Mesothelial cell of epicardium (in vitro differentiated cells): ENCODE measurements around the gene MNT. TPM values are rescaled to one million over a fixed set of nuclear protein-coding genes. Genes with fewer than 3 reads are reported as not detected.
"Not testable (repeated sequence)": the region's sequence is repeated elsewhere in the genome, so short reads cannot be mapped to it uniquely, and the experiment has no call there.

Experiments used
- DNase-seq, 2 experiments: peaks; one replicate each; pipeline ENCODE4 v3.0.0; 2021; ENCODE audit warnings: low spot score in 2 of 2; ENCODE audit not compliant: unreplicated experiment in 2 of 2
- H3K27ac Mint-ChIP-seq: 2 replicates; pipeline ENCODE4 v1.8.0; 2021; ENCODE audit warnings: mixed read lengths
- H3K27me3 Mint-ChIP-seq: 2 replicates; pipeline ENCODE4 v1.8.0; 2021; ENCODE audit warnings: low read depth, mixed read lengths
- H3K36me3 Mint-ChIP-seq: 2 replicates; pipeline ENCODE4 v1.8.0; 2021; ENCODE audit warnings: mixed read lengths
- H3K4me1 Mint-ChIP-seq: 2 replicates; pipeline ENCODE4 v1.8.0; 2021; ENCODE audit warnings: mixed read lengths
- H3K4me3 Mint-ChIP-seq: 2 replicates; pipeline ENCODE4 v1.8.0; 2021; ENCODE audit warnings: mild to moderate bottlenecking, moderate library complexity, mixed read lengths
- H3K9me3 Mint-ChIP-seq: 2 replicates; pipeline ENCODE4 v1.8.0; 2021; ENCODE audit warnings: mixed read lengths
- total RNA-seq: library from RNA; stranded (reverse); gene quantifications from 3 replicates; pipeline ENCODE4 v1.2.1, GENCODE V29; 2021
- TF ChIP-seq, protein P1 (sequence below): fragments of 200-600 bp; sonication (generic); IDR thresholded peaks from one replicate; pipeline ENCODE4 v1.5.0; 2021; ENCODE audit warnings: antibody characterized with exemption; ENCODE audit not compliant: unreplicated experiment

The MNT gene
- total RNA-seq, 1 donor from 2014 or later: 49.1 TPM

DNA sequence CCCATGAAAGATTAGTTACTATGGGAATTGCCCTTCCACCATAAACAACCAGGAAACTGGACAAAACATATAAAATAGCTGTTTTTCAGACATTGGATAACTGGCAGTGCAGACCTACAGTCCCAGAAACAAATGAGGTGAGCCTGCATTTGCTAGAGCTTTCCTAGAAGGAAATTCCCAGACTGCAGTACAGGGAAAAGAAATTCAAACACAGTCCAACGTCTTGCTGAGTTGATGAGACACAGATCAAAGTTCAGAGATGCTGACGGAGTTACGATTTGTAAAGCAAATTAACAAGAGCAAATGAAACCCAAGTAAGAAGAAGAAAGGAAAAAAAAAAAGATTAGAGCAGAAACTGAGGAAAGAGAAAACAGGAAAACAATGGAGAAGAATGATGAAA lies 41.3 kb upstream of the MNT start:
- TF ChIP-seq, protein P1, sequence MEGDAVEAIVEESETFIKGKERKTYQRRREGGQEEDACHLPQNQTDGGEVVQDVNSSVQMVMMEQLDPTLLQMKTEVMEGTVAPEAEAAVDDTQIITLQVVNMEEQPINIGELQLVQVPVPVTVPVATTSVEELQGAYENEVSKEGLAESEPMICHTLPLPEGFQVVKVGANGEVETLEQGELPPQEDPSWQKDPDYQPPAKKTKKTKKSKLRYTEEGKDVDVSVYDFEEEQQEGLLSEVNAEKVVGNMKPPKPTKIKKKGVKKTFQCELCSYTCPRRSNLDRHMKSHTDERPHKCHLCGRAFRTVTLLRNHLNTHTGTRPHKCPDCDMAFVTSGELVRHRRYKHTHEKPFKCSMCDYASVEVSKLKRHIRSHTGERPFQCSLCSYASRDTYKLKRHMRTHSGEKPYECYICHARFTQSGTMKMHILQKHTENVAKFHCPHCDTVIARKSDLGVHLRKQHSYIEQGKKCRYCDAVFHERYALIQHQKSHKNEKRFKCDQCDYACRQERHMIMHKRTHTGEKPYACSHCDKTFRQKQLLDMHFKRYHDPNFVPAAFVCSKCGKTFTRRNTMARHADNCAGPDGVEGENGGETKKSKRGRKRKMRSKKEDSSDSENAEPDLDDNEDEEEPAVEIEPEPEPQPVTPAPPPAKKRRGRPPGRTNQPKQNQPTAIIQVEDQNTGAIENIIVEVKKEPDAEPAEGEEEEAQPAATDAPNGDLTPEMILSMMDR: no peak
- H3K27ac Mint-ChIP-seq: peak overlapping the region; percentile 35
- H3K4me1 Mint-ChIP-seq: no peaks in the 10 kb centered on the region
- H3K9me3 Mint-ChIP-seq: peaks cover 6% of the 10 kb centered on the region
- no peaks in the 10 kb centered on the region for H3K27me3 Mint-ChIP-seq
- H3K36me3 Mint-ChIP-seq: peaks cover 35% of the 10 kb centered on the region
- no peak for DNase-seq
- H3K4me3 Mint-ChIP-seq: no peak overlapping the region

DNA sequence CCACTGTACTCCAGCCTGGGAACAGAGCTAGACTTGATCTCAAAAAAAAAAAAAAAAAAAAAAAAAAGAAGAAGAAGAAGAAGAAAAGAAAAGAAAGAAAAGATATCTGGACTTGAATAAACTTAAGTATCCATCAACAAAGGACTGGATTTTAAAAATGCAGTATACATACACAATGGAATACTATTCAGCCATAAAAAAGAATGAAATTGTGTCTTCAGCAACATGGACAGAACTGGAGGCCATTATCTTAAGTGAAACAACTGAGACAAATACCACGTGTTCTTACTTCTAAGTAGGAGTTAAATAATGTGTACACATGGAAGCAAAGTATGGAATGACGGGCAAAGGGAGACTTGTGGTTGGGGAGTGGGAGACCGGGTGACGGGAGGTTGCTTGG lies 40.1 kb upstream of the MNT start:
- no peaks in the 10 kb centered on the region for H3K4me1 Mint-ChIP-seq
- peaks cover 2% of the 10 kb centered on the region for H3K9me3 Mint-ChIP-seq
- DNase-seq: no peak
- H3K36me3 Mint-ChIP-seq: peaks cover 32% of the 10 kb centered on the region
- TF ChIP-seq, protein P1: no peak
- no peaks in the 10 kb centered on the region for H3K27me3 Mint-ChIP-seq
- H3K4me3 Mint-ChIP-seq: no peak overlapping the region
- no peak overlapping the region for H3K27ac Mint-ChIP-seq

DNA sequence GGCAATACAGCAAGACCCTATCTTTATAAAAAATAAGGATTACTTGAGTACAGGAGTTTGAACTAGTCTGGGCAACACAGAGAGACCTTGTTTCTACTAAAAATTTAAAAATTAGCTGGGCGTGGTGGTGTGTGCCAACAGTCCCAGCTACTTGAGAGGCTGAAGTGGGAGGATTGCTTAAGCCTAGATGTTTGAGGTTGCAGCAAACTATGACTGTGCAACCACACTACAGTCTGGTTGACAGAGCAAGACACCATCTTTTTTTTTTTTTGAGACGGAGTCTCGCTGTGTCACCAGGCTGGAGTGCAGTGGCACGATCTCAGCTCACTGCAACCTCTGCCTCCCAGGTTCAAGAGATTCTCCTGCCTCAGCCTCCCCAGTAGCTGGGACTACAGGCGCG lies 39.1 kb upstream of the MNT start:
- not testable (repeated sequence) for H3K9me3 Mint-ChIP-seq, H3K4me1 Mint-ChIP-seq, H3K27me3 Mint-ChIP-seq, DNase-seq, H3K4me3 Mint-ChIP-seq, H3K27ac Mint-ChIP-seq
- peaks cover 29% of the 10 kb centered on the region for H3K36me3 Mint-ChIP-seq

DNA sequence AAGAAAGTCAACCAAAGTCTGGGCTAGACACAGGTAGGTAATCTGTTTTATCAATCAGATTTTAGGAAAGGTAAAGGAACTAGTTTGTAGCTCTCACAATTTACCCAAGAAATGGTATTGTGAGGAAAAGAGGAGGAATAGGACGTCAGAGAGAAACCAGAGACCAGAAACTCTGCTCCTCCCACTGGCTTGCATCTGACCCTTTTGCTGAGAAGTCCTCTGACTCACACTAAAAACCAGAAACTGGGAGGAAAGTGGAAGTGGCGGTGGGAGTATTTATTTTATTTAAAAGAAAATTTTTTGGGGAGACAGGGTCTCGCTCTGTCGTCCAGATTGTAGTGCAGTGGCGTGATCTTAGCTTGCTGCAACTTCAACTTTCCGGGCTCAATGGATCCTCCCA lies 38.0 kb upstream of the MNT start:
- Mint-ChIP-seq H3K4me1 (peaks cover 6% of the 10 kb centered on the region), H3K9me3 (no peaks in the 10 kb centered on the region), H3K36me3 (peaks cover 26% of the 10 kb centered on the region)

GRCh38 chr17:2436316-2436905 lies 35.6 kb upstream of the MNT start:
- Mint-ChIP-seq H3K4me3 (no peak overlapping the region), H3K36me3 (peaks cover 35% of the 10 kb centered on the region), H3K27me3 (no peaks in the 10 kb centered on the region), H3K9me3 (no peaks in the 10 kb centered on the region), H3K4me1 (peaks cover 6% of the 10 kb centered on the region), H3K27ac (no peak overlapping the region)
- DNase-seq: no peak
- TF ChIP-seq, protein P1: no peak

More for the DNA sequence above, 38.0 kb upstream of the MNT start:
- DNase-seq: no peak
- Mint-ChIP-seq H3K27me3 (no peaks in the 10 kb centered on the region), H3K4me3 (no peak overlapping the region), H3K27ac (no peak overlapping the region)
- TF ChIP-seq, protein P1: no peak

DNA sequence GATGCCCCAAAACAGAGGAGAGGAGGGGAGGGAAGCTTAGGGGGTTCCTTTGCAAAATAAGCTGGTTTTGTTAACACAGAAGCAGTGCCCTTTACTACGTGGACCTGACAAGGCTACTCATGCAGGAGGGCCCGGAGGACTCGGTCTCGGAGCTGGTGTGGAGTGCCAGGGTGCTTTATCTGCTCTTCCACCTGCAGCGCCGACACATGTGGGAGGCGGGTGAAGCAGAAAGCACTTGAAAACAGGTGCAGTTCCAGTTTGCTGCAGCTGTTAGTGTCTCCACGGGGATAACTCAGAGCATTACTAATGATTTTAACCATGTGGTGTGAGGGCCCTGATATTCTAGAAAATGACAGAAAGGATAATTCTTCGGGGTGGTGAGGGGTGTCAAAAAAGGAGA lies 35.0 kb upstream of the MNT start:
- H3K4me1 Mint-ChIP-seq: peaks cover 6% of the 10 kb centered on the region
- TF ChIP-seq, protein P1: no peak
- no peaks in the 10 kb centered on the region for H3K9me3 Mint-ChIP-seq
- peaks cover 32% of the 10 kb centered on the region for H3K36me3 Mint-ChIP-seq
- DNase-seq: no peak
- H3K4me3 Mint-ChIP-seq: no peak overlapping the region
- no peak overlapping the region for H3K27ac Mint-ChIP-seq
- H3K27me3 Mint-ChIP-seq: no peaks in the 10 kb centered on the region
